Suprapubic skin (tissue), 4 donors: Measurements from ENCODE around the gene RNPEPL1.

ENCODE experiments used
- EP300 ChIP-seq: sonication (generic); formaldehyde crosslinking; IDR thresholded peaks from one replicate; pipeline ENCODE4 v1.6.1; 2017; ENCODE audit warnings: antibody characterized with exemption
- POLR2A ChIP-seq, 2 donors: fragments of 450-650 bp; IDR thresholded peaks; one replicate each; pipeline ENCODE4 v1.6.1; 2017; ENCODE audit warnings: antibody characterized with exemption in 2 of 2, mild to moderate bottlenecking in 2 of 2, moderate library complexity in 2 of 2
- POLR2AphosphoS5 ChIP-seq, 3 donors: sonication (generic); formaldehyde crosslinking; IDR thresholded peaks; one replicate each; pipeline ENCODE4 v1.6.1; 2017; ENCODE audit warnings: antibody characterized with exemption in 3 of 3
- TF ChIP-seq, protein P1 (sequence below), 2 donors: fragments of 200-600 bp in 1 of 2; fragments of 450-650 bp in 1 of 2; sonication (generic) in 1 of 2; IDR thresholded peaks; one replicate each; pipeline ENCODE4 v1.5.1; 2016 to 2019; ENCODE audit warnings: antibody characterized with exemption in 2 of 2, mild to moderate bottlenecking in 1 of 2, moderate library complexity in 1 of 2

DNA sequence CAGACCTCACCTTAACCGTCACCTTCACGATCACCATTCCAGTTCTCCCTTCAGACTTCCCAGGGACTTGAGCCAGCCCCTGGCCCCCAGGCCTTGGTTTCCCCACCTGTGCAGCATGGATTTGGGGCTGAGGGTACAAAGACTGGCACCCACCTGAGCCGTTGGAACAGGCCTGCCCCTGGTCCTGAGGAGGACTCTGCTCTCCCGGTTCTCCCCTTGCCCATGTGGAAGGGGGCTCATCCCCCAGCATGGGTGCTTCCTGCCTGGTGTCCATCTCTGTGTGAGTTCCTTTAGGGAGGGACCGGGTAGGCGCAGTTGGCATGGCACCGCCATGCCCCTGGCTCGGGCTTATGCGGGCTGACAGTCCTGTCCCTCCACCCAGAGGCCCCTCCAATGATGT is 46.1 kb downstream of the RNPEPL1 start:
- TF ChIP-seq, protein P1, sequence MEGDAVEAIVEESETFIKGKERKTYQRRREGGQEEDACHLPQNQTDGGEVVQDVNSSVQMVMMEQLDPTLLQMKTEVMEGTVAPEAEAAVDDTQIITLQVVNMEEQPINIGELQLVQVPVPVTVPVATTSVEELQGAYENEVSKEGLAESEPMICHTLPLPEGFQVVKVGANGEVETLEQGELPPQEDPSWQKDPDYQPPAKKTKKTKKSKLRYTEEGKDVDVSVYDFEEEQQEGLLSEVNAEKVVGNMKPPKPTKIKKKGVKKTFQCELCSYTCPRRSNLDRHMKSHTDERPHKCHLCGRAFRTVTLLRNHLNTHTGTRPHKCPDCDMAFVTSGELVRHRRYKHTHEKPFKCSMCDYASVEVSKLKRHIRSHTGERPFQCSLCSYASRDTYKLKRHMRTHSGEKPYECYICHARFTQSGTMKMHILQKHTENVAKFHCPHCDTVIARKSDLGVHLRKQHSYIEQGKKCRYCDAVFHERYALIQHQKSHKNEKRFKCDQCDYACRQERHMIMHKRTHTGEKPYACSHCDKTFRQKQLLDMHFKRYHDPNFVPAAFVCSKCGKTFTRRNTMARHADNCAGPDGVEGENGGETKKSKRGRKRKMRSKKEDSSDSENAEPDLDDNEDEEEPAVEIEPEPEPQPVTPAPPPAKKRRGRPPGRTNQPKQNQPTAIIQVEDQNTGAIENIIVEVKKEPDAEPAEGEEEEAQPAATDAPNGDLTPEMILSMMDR (IDR thresholded peaks at IDR 0.05): no peak
- no peak for TF ChIP-seq POLR2AphosphoS5 (IDR thresholded peaks at IDR 0.05)
- no peak for TF ChIP-seq EP300
- no peak for TF ChIP-seq POLR2A (IDR thresholded peaks at IDR 0.05)
